H1 (cell line): ENCODE results near the gene TIAM2. TPM values are rescaled to one million over a fixed set of nuclear protein-coding genes. Genes with fewer than 3 reads are reported as not detected.

Source experiments
- CREB1 ChIP-seq: IDR thresholded peaks from 2 replicates; pipeline ENCODE4 v1.6.1; 2012; ENCODE audit warnings: inconsistent platforms
- EGR1 ChIP-seq: IDR thresholded peaks from 2 replicates; pipeline ENCODE4 v1.6.1; 2011; ENCODE audit warnings: low read depth, low read length, borderline replicate concordance
- JUND ChIP-seq: IDR thresholded peaks from 2 replicates; pipeline ENCODE4 v1.6.1; 2011; ENCODE audit warnings: mild to moderate bottlenecking, improper control_type of control experiment, low read length
- POU5F1 ChIP-seq: IDR thresholded peaks from 2 replicates; pipeline ENCODE4 v1.6.1; 2011; ENCODE audit warnings: low read depth, mild to moderate bottlenecking, low read length, moderate library complexity
- TAF1 ChIP-seq: IDR thresholded peaks from 2 replicates; pipeline ENCODE4 v1.6.1; 2011; ENCODE audit warnings: mild to moderate bottlenecking, low read depth, low read length
- ZNF274 ChIP-seq: IDR thresholded peaks from 2 replicates; pipeline ENCODE4 v1.7.0; 2012; ENCODE audit warnings: low read length, borderline replicate concordance; ENCODE audit errors: extremely low read depth
- polyA plus RNA-seq, 7 experiments: library from polyadenylated mRNA; depleted of rRNA in 3 of 7; stranded (reverse) in 5 of 7; unstranded in 2 of 7; fragments of >200 nt in 5 of 7; fragments of 200-250 nt in 2 of 7; gene quantifications; 1 replicate in 5 of 7; 2 replicates in 1 of 7; 4 replicates in 1 of 7; pipeline versions ENCODE4 v1.2.1 to v1.2.3, GENCODE V29; 2011 to 2013; ENCODE audit warnings: missing spikeins in 2 of 7, mixed read lengths in 2 of 7
- total RNA-seq: library from RNA; stranded (reverse); fragmentation: NEBNext Ultra II Directional; extraction: Animal tissue kit (Norgen Biotek cat#: 25700); gene quantifications from 2 replicates; pipeline ENCODE4 v1.2.1, GENCODE V29; 2021
- TF ChIP-seq, protein P1 (sequence below): fragments of 300-600 bp; sonication (generic); IDR thresholded peaks from 2 replicates; pipeline ENCODE4 v1.7.1; 2012; ENCODE audit warnings: low read length, moderate library complexity, mild to moderate bottlenecking, inconsistent platforms; ENCODE audit not compliant: insufficient replicate concordance
- TF ChIP-seq, protein P2 (sequence below): IDR thresholded peaks from 2 replicates; pipeline ENCODE4 v1.6.1; 2011; ENCODE audit warnings: low read length, improper control_type of control experiment

TIAM2 gene
- total and polyA plus RNA-seq, 2 of the 8 experiments (the other 6 are each of a cell fraction or from before 2014, with no cell fraction given), result 7.4 to 23.9 TPM

DNA sequence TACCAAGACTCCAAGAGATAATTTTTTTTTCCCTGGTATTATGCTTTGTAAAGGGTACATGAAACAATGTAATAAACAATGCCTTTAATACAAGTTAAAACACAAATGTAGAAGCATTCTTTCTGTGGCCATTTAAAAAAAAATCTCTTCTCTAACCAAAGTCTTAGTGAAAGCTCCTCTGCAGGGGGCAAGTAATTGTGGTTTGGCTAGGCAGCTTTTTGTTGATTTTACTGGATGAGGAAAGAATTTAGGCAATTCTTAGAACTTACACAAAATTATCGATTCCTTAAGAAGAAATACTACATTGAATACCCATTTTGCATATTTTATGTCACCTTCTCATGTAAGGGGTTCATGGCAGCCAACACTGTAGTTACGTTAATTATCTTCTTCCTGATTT lies 306.8 kb downstream of the TIAM2 start (continued):
- TF ChIP-seq, protein P1, sequence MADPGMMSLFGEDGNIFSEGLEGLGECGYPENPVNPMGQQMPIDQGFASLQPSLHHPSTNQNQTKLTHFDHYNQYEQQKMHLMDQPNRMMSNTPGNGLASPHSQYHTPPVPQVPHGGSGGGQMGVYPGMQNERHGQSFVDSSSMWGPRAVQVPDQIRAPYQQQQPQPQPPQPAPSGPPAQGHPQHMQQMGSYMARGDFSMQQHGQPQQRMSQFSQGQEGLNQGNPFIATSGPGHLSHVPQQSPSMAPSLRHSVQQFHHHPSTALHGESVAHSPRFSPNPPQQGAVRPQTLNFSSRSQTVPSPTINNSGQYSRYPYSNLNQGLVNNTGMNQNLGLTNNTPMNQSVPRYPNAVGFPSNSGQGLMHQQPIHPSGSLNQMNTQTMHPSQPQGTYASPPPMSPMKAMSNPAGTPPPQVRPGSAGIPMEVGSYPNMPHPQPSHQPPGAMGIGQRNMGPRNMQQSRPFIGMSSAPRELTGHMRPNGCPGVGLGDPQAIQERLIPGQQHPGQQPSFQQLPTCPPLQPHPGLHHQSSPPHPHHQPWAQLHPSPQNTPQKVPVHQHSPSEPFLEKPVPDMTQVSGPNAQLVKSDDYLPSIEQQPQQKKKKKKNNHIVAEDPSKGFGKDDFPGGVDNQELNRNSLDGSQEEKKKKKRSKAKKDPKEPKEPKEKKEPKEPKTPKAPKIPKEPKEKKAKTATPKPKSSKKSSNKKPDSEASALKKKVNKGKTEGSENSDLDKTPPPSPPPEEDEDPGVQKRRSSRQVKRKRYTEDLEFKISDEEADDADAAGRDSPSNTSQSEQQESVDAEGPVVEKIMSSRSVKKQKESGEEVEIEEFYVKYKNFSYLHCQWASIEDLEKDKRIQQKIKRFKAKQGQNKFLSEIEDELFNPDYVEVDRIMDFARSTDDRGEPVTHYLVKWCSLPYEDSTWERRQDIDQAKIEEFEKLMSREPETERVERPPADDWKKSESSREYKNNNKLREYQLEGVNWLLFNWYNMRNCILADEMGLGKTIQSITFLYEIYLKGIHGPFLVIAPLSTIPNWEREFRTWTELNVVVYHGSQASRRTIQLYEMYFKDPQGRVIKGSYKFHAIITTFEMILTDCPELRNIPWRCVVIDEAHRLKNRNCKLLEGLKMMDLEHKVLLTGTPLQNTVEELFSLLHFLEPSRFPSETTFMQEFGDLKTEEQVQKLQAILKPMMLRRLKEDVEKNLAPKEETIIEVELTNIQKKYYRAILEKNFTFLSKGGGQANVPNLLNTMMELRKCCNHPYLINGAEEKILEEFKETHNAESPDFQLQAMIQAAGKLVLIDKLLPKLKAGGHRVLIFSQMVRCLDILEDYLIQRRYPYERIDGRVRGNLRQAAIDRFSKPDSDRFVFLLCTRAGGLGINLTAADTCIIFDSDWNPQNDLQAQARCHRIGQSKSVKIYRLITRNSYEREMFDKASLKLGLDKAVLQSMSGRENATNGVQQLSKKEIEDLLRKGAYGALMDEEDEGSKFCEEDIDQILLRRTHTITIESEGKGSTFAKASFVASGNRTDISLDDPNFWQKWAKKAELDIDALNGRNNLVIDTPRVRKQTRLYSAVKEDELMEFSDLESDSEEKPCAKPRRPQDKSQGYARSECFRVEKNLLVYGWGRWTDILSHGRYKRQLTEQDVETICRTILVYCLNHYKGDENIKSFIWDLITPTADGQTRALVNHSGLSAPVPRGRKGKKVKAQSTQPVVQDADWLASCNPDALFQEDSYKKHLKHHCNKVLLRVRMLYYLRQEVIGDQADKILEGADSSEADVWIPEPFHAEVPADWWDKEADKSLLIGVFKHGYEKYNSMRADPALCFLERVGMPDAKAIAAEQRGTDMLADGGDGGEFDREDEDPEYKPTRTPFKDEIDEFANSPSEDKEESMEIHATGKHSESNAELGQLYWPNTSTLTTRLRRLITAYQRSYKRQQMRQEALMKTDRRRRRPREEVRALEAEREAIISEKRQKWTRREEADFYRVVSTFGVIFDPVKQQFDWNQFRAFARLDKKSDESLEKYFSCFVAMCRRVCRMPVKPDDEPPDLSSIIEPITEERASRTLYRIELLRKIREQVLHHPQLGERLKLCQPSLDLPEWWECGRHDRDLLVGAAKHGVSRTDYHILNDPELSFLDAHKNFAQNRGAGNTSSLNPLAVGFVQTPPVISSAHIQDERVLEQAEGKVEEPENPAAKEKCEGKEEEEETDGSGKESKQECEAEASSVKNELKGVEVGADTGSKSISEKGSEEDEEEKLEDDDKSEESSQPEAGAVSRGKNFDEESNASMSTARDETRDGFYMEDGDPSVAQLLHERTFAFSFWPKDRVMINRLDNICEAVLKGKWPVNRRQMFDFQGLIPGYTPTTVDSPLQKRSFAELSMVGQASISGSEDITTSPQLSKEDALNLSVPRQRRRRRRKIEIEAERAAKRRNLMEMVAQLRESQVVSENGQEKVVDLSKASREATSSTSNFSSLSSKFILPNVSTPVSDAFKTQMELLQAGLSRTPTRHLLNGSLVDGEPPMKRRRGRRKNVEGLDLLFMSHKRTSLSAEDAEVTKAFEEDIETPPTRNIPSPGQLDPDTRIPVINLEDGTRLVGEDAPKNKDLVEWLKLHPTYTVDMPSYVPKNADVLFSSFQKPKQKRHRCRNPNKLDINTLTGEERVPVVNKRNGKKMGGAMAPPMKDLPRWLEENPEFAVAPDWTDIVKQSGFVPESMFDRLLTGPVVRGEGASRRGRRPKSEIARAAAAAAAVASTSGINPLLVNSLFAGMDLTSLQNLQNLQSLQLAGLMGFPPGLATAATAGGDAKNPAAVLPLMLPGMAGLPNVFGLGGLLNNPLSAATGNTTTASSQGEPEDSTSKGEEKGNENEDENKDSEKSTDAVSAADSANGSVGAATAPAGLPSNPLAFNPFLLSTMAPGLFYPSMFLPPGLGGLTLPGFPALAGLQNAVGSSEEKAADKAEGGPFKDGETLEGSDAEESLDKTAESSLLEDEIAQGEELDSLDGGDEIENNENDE, result no peak
- TF ChIP-seq, protein P2, sequence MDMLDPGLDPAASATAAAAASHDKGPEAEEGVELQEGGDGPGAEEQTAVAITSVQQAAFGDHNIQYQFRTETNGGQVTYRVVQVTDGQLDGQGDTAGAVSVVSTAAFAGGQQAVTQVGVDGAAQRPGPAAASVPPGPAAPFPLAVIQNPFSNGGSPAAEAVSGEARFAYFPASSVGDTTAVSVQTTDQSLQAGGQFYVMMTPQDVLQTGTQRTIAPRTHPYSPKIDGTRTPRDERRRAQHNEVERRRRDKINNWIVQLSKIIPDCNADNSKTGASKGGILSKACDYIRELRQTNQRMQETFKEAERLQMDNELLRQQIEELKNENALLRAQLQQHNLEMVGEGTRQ, result no peak
- no peak for TF ChIP-seq TAF1
- no peak for TF ChIP-seq EGR1
- no peak for TF ChIP-seq CREB1
- TF ChIP-seq POU5F1, result no peak
- no peak for TF ChIP-seq ZNF274
- TF ChIP-seq JUND, result no peak
